Epidermal melanocyte (primary cell): Measurements from ENCODE around the gene FGGY.
"Not testable (repeated sequence)": the region's sequence is repeated elsewhere in the genome, so short reads cannot be mapped to it uniquely, and the experiment has no call there.

Experiments used
- DNase-seq: peaks from one replicate; pipeline ENCODE4 v3.0.0; 2011; ENCODE audit warnings: low spot score; ENCODE audit not compliant: insufficient read length

FGGY gene

GRCh38 chr1:59730302-59730701 lies 433.4 kb downstream of the FGGY start:
- DNase-seq: no peak

- DNase-seq: peak; percentile 43
Observed at GRCh38 chr1:59730759-59731478, 434.0 kb downstream of the FGGY start.

- no peak for DNase-seq
Observed at GRCh38 chr1:59731591-59731990, 434.7 kb downstream of the FGGY start.

GRCh38 chr1:59732214-59732955 lies 435.5 kb downstream of the FGGY start:
- no peak for DNase-seq

- no peak for DNase-seq
Observed at GRCh38 chr1:59733443-59734141, 436.7 kb downstream of the FGGY start.

GRCh38 chr1:59735927-59736326 lies 439.0 kb downstream of the FGGY start:
- not testable (repeated sequence) for DNase-seq

- DNase-seq: no peak
Observed at GRCh38 chr1:59736744-59737143, 439.9 kb downstream of the FGGY start.

- DNase-seq: no peak
Observed at GRCh38 chr1:59737638-59738037, 440.7 kb downstream of the FGGY start.

- DNase-seq: no peak
Observed at GRCh38 chr1:59738152-59738551, 441.3 kb downstream of the FGGY start.

- no peak for DNase-seq
Observed at GRCh38 chr1:59738591-59739015, 441.7 kb downstream of the FGGY start.

GRCh38 chr1:59739111-59739510 lies 442.2 kb downstream of the FGGY start:
- DNase-seq: no peak

GRCh38 chr1:59742526-59742925 lies 445.6 kb downstream of the FGGY start:
- DNase-seq: no peak

GRCh38 chr1:59743324-59744091 lies 446.6 kb downstream of the FGGY start:
- DNase-seq: peak; percentile 56

- DNase-seq: no peak
Observed at GRCh38 chr1:59747420-59748024, 450.6 kb downstream of the FGGY start.

GRCh38 chr1:59748123-59748522 lies 451.2 kb downstream of the FGGY start:
- no peak for DNase-seq

- DNase-seq: no peak
Observed at GRCh38 chr1:59750328-59751003, 453.6 kb downstream of the FGGY start.

GRCh38 chr1:59751004-59751395 lies 454.1 kb downstream of the FGGY start:
- DNase-seq: no peak

GRCh38 chr1:59751801-59752200 lies 454.9 kb downstream of the FGGY start:
- DNase-seq: no peak

- DNase-seq: peak; percentile 59
Observed at GRCh38 chr1:59752556-59753414, 455.9 kb downstream of the FGGY start.
